Lower leg skin (tissue), 3 donors: ENCODE measurements around the gene NT5DC3.

Experiments
- CTCF ChIP-seq, 3 donors: fragments of 450-650 bp; IDR thresholded peaks; one replicate each; pipeline ENCODE4 v1.5.1; 2016; ENCODE audit warnings: antibody characterized with exemption in 3 of 3, mild to moderate bottlenecking in 3 of 3, moderate library complexity in 2 of 3
- POLR2A ChIP-seq, 2 donors: fragments of 450-650 bp; IDR thresholded peaks; one replicate each; pipeline ENCODE4 v1.6.1; 2016 to 2017; ENCODE audit warnings: antibody characterized with exemption in 2 of 2, mild to moderate bottlenecking in 1 of 2, moderate library complexity in 1 of 2

- TF ChIP-seq CTCF (IDR thresholded peaks at IDR 0.05) (no peak), POLR2A (IDR thresholded peaks at IDR 0.05) (no peak)
These were observed 19.3 kb downstream of the NT5DC3 start for GRCh38 chr12:103821773-103822172.
